ENCODE results near the gene PRDM5.

DNA sequence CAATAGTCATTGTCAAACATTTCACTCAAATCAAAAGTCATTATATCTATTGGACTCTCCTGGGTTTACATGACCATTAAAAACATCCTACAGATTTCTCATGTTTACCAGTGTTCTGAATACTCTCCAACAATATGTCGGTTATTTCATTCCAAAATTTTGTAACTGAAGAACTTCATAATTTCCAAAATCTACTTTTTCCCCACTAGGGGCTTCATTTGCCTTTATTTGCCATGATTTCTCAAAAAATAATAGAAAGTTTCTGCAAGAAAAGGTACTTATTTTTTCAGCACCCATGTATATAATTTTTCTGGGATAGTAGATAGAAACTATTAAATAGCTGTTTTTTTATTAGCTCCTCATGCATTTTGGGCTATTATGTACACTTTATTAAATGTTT is 49.0 kb downstream of the PRDM5 start:
- TF ChIP-seq ZNF232 (CRISPR knock-in tag; IDR thresholded peaks at IDR 0.05; ENCODE audit: borderline replicate concordance) (no peak), CTCF (CRISPR knock-in tag; IDR thresholded peaks at IDR 0.05) (no peak)
- TF ChIP-seq, protein P1, sequence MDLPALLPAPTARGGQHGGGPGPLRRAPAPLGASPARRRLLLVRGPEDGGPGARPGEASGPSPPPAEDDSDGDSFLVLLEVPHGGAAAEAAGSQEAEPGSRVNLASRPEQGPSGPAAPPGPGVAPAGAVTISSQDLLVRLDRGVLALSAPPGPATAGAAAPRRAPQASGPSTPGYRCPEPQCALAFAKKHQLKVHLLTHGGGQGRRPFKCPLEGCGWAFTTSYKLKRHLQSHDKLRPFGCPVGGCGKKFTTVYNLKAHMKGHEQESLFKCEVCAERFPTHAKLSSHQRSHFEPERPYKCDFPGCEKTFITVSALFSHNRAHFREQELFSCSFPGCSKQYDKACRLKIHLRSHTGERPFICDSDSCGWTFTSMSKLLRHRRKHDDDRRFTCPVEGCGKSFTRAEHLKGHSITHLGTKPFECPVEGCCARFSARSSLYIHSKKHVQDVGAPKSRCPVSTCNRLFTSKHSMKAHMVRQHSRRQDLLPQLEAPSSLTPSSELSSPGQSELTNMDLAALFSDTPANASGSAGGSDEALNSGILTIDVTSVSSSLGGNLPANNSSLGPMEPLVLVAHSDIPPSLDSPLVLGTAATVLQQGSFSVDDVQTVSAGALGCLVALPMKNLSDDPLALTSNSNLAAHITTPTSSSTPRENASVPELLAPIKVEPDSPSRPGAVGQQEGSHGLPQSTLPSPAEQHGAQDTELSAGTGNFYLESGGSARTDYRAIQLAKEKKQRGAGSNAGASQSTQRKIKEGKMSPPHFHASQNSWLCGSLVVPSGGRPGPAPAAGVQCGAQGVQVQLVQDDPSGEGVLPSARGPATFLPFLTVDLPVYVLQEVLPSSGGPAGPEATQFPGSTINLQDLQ (CRISPR knock-in tag; IDR thresholded peaks at IDR 0.05) = no peak
